Smooth muscle cell (in vitro differentiated cells): Measurements from ENCODE around the gene NKX3-2. TPM values are rescaled to one million over a fixed set of nuclear protein-coding genes. Genes with fewer than 3 reads are reported as not detected.
A peak's percentile ranks its signal among the peaks of the same experiment; 100 is the strongest.

Experiments
- DNase-seq: peaks from one replicate; lab custom pipeline; 2025; ENCODE audit not compliant: unreplicated experiment; lab: John Stamatoyannopoulos, UW
- H2AFZ ChIP-seq: fragments of 200-600 bp; sonication (generic); 2 replicates; pipeline ENCODE4 v1.6.0; 2016; ENCODE audit warnings: antibody characterized with exemption, low read depth, mild to moderate bottlenecking
- H3F3A ChIP-seq: fragments of 200-600 bp; sonication (generic); 2 replicates; pipeline ENCODE4 v1.6.0; 2017; ENCODE audit warnings: antibody characterized with exemption, low read depth
- H3K27ac ChIP-seq: fragments of 200-600 bp; sonication (generic); 2 replicates; pipeline ENCODE4 v1.5.1; 2016; ENCODE audit warnings: low read depth, mild to moderate bottlenecking
- H3K27me3 ChIP-seq: fragments of 200-600 bp; sonication (generic); 2 replicates; pipeline ENCODE4 v1.6.1; 2016; ENCODE audit warnings: low read depth, mild to moderate bottlenecking
- H3K36me3 ChIP-seq: fragments of 200-600 bp; sonication (generic); 2 replicates; pipeline ENCODE4 v1.5.1; 2016; ENCODE audit warnings: low read depth
- H3K4me1 ChIP-seq: fragments of 200-600 bp; sonication (generic); 2 replicates; pipeline ENCODE4 v1.5.1; 2016; ENCODE audit warnings: low read depth
- H3K4me2 ChIP-seq: fragments of 200-600 bp; sonication (generic); 2 replicates; pipeline ENCODE4 v1.6.0; 2016; ENCODE audit warnings: mild to moderate bottlenecking
- H3K4me3 ChIP-seq: fragments of 200-600 bp; sonication (generic); 2 replicates; pipeline ENCODE4 v1.5.1; 2016; ENCODE audit warnings: mild to moderate bottlenecking
- H3K79me2 ChIP-seq: fragments of 200-600 bp; sonication (generic); 2 replicates; pipeline ENCODE4 v1.6.0; 2016; ENCODE audit warnings: low read depth, mild to moderate bottlenecking
- H3K9ac ChIP-seq: fragments of 200-600 bp; sonication (generic); 2 replicates; pipeline ENCODE4 v1.6.0; 2016; ENCODE audit warnings: low read depth
- H3K9me3 ChIP-seq: fragments of 200-600 bp; sonication (generic); replicated peaks from 2 replicates; pipeline ENCODE4 v1.5.1; 2016; ENCODE audit warnings: low read depth
- H4K20me1 ChIP-seq: fragments of 200-600 bp; sonication (generic); 2 replicates; pipeline ENCODE4 v1.6.0; 2016; ENCODE audit warnings: low read depth
- WGBS: methylation state at CpG from one replicate; pipeline ENCODE4 v1.1.7; 2016; ENCODE audit warnings: low lambda C conversion rate; 5-methylcytosine and 5-hydroxymethylcytosine counted together
- polyA plus RNA-seq: library from polyadenylated mRNA; unstranded; fragments of >200 nt; fragmentation: Nextera tagmentation; extraction: Ambion mirVana; gene quantifications from 2 replicates; pipeline ENCODE4 v1.2.1, GENCODE V29; 2016
- total RNA-seq: library from RNA; depleted of rRNA; stranded (reverse); fragments of >200 nt; gene quantifications from 2 replicates; pipeline ENCODE4 v1.2.3, GENCODE V29; 2014
- TF ChIP-seq, protein P1 (sequence below): fragments of 200-600 bp; sonication (generic); IDR thresholded peaks from 2 replicates; pipeline ENCODE4 v1.5.1; 2017; ENCODE audit warnings: borderline replicate concordance, mild to moderate bottlenecking, antibody characterized with exemption; ENCODE audit not compliant: insufficient read depth, poor library complexity, severe bottlenecking

Gene NKX3-2
- total and polyA plus RNA-seq, 2 experiments from 2014 or later, result 3.6 to 6.7 TPM

DNA sequence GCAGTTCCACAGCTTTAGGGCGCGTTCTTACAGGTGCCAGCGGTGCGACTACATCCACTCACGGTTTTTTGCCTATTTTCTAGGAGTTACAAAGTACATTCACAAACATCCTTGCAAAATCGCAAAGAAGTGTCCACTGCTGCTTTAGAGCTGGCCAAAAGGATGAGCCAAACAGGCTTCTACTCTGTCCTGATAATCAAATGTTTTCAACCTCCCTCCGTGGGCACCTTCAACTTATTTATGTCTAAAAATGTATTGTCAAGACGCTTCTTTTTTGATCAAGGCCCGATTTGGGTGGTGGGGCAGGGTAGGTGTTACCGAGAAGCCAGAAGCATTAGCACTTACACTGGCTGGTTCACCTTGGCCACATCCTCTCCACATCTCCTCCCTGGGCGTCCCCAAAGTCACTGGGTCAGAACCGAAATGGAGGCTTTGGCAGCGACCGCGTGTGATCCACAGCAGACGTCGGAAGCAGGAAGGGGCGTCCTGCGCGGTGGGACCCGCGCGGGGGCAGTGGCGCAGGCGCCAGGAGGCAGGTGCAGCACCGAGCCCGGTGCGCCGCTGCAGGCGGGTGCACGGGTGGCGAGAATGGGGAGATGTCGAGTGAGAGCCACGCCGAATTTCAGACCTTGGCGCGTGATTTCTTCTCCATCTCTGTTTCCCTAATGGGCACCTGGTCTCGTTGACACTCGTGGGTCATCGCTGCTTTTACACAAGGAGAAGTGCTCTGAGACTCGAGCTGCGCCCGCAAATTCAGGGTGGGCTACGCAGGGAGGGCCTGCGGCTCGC is 16.9 kb downstream of the NKX3-2 start:
- Histone ChIP-seq H3K4me2 (no peak overlapping the region), H3K9ac (no peak overlapping the region), H3F3A (no peaks in the 10 kb centered on the region), H3K79me2 (no peaks in the 10 kb centered on the region), H3K36me3 (no peaks in the 10 kb centered on the region), H3K9me3 (no peaks in the 10 kb centered on the region), H2AFZ (no peak overlapping the region), H3K4me3 (no peak overlapping the region), H4K20me1 (no peaks in the 10 kb centered on the region), H3K4me1 (peaks cover 10% of the 10 kb centered on the region), H3K27me3 (peaks cover 85% of the 10 kb centered on the region), H3K27ac (no peak overlapping the region)
- TF ChIP-seq, protein P1, sequence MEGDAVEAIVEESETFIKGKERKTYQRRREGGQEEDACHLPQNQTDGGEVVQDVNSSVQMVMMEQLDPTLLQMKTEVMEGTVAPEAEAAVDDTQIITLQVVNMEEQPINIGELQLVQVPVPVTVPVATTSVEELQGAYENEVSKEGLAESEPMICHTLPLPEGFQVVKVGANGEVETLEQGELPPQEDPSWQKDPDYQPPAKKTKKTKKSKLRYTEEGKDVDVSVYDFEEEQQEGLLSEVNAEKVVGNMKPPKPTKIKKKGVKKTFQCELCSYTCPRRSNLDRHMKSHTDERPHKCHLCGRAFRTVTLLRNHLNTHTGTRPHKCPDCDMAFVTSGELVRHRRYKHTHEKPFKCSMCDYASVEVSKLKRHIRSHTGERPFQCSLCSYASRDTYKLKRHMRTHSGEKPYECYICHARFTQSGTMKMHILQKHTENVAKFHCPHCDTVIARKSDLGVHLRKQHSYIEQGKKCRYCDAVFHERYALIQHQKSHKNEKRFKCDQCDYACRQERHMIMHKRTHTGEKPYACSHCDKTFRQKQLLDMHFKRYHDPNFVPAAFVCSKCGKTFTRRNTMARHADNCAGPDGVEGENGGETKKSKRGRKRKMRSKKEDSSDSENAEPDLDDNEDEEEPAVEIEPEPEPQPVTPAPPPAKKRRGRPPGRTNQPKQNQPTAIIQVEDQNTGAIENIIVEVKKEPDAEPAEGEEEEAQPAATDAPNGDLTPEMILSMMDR, result no peak
- DNase-seq, result no peak
- WGBS, result 48% methylated on average over 45 of the region's 46 CpGs

DNA sequence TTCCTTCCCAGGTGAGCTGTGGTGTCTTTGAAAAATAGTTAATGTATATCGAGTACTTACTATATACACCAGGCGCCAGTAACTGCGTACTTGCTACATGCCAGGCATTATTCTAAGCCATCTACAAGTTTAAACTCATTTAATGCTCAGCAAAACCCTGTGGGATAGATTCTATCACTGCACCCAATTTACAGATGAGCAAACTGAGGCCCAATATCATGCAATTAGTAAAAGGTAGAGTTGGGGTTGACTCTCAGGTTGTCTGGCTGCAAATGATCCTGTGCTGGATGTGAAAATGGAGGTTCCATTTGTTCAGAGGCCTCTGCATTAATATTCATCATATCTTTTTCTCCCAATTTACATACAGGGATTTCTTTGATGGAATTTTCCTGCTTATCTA is 17.6 kb downstream of the NKX3-2 start:
- Histone ChIP-seq H3K4me3 (no peak overlapping the region), H3K27ac (no peak overlapping the region), H3K4me2 (no peak overlapping the region), H3K27me3 (peaks cover 85% of the 10 kb centered on the region), H3K4me1 (peaks cover 5% of the 10 kb centered on the region), H3K36me3 (no peaks in the 10 kb centered on the region), H2AFZ (no peak overlapping the region), H3K9me3 (no peaks in the 10 kb centered on the region), H3K9ac (no peak overlapping the region), H4K20me1 (no peaks in the 10 kb centered on the region), H3F3A (no peaks in the 10 kb centered on the region), H3K79me2 (no peaks in the 10 kb centered on the region)
- no peak for DNase-seq
- 73% methylated on average over 3 of the region's 3 CpGs for WGBS
- TF ChIP-seq, protein P1, result no peak

DNA sequence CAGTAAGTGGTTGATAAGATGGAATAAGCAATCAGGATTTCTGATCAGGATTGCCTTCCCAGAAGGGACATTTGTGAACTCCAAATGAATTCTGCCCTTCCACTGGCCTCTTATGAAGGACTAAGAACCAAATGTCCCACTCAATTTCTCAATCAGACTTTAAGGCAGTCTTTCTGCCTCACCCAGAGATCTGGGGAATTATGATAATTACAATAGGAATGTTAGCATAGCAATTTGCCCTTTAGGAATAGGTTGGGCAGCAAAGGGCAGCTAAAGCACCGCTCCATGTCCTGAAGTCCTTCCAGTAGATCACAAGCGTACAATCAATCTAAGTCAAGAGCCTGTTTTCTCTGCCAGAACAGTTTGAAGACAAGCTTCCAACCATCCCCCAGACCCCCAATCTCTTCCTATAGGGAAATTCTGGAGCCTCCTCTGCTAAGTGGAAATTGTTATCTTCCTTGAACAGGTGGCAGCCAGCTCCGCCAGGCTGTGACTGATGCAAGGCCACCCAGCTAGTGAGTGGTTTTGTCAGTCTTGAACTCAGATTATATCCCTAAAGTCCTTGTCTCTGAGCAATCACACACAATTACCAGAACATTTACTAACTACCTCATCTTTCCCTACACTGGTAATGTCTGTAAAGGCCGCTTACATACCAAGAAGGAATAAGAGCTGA is 18.6 kb downstream of the NKX3-2 start:
- no peak for DNase-seq
- Histone ChIP-seq H3K9ac (no peak overlapping the region), H3K27me3 (peaks cover 84% of the 10 kb centered on the region), H3K9me3 (no peaks in the 10 kb centered on the region), H3K79me2 (no peaks in the 10 kb centered on the region), H3F3A (no peaks in the 10 kb centered on the region), H4K20me1 (no peaks in the 10 kb centered on the region), H3K4me3 (no peak overlapping the region), H3K27ac (no peak overlapping the region), H2AFZ (no peak overlapping the region), H3K4me1 (no peaks in the 10 kb centered on the region), H3K36me3 (no peaks in the 10 kb centered on the region), H3K4me2 (peak overlapping the region; percentile 50)
- WGBS, result 79% methylated on average over 4 of the region's 4 CpGs
- TF ChIP-seq, protein P1, result no peak
